ENCODE data around the gene HERC4. TPM values are rescaled to one million over a fixed set of nuclear protein-coding genes. Genes with fewer than 3 reads are reported as not detected.
"Not testable (repeated sequence)": the region's sequence is repeated elsewhere in the genome, so short reads cannot be mapped to it uniquely, and the experiment has no call there.

The HERC4 gene
- total RNA-seq, 4 donors from 2014 or later: 26.0 to 39.8 (median 33.1) TPM

DNA sequence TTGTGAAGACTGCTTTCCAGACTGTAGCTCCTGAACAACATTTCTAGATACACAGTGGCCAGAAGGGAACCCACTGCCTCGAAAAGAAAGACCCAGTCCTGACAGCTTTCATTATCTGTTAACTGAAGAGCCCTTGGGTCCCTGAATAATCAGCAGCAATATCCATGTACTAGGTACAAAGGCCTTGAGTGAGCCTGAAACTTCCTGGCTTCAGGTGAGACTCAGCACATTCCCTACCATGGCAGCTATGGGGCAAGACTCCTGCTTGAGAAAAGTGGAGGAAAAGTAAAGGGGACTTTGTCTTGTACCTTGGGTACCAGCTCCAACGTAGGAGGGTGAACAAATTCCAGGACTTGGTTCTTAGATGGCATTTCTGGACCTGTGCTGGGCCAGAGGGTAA is 97.8 kb downstream of the HERC4 start:
- no peak overlapping the region for H3K4me3 ChIP-seq (ENCODE audit: low read depth, poor library complexity, severe bottlenecking)
- TF ChIP-seq, protein P1, sequence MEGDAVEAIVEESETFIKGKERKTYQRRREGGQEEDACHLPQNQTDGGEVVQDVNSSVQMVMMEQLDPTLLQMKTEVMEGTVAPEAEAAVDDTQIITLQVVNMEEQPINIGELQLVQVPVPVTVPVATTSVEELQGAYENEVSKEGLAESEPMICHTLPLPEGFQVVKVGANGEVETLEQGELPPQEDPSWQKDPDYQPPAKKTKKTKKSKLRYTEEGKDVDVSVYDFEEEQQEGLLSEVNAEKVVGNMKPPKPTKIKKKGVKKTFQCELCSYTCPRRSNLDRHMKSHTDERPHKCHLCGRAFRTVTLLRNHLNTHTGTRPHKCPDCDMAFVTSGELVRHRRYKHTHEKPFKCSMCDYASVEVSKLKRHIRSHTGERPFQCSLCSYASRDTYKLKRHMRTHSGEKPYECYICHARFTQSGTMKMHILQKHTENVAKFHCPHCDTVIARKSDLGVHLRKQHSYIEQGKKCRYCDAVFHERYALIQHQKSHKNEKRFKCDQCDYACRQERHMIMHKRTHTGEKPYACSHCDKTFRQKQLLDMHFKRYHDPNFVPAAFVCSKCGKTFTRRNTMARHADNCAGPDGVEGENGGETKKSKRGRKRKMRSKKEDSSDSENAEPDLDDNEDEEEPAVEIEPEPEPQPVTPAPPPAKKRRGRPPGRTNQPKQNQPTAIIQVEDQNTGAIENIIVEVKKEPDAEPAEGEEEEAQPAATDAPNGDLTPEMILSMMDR (IDR thresholded peaks at IDR 0.05): no peak
- TF ChIP-seq POLR2A (IDR thresholded peaks at IDR 0.05): no peak
- DNase-seq (ENCODE audit: low spot score in 2 of 2): no peak
- WGBS, 2 donors: 90 to 100% methylated on average over 2 of the region's 2 CpGs
- intact Hi-C loops (cut with DNase I; ENCODE audit: low total_unique reads): no loop called here

DNA sequence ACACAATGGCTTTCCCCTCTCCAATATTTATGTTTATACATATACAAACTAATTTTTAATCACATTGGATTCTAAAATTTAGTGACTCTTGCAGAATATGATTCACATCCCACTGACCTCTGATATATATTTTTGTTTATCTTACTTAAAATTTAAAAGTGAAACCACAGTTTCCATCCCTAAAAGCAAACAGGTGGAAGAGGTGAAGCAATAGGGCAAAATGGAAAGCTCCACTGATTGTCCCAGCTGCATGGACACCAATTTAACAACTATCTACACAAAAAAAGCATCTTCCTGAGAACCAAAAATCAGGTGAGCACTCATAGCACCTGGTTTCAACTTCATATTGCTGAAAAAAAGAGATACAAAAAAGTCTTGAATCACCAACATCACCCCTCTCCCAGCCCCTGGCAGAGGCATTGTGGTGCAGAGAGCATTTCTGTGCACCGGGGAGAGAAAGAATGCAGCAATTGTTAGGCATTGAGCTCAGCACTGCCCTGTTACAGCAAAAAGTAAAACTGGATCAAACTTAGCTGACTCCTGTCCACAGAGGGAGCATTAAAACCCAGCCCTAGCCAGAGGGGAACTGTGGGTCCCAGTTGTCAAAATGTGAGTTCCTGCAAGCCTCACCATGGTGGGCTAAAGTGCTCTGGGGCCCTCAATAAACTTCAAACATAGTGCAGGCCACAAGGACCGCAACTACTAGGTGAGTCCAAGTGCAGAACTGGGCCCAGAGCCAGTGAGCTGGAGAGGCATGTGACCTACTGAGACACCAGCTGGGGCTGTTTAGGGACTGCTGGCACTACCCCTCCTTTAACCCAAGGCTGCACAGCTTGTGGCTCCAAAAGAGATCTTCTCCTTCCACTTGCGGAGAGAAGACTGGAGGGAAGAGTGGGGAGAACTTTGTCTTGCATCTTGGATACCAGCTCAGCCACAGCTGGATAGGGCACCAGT is 98.5 kb downstream of the HERC4 start:
- TF ChIP-seq POLR2A (IDR thresholded peaks at IDR 0.05): no peak
- TF ChIP-seq, protein P1 (IDR thresholded peaks at IDR 0.05): no peak
- intact Hi-C loops (cut with DNase I; ENCODE audit: low total_unique reads): no loop called here
- 72 to 86% methylated on average over 3 of the region's 3 CpGs for WGBS, 2 donors
- no peak for DNase-seq (ENCODE audit: low spot score in 2 of 2)
- H3K4me3 ChIP-seq (ENCODE audit: low read depth, poor library complexity, severe bottlenecking): no peak overlapping the region

DNA sequence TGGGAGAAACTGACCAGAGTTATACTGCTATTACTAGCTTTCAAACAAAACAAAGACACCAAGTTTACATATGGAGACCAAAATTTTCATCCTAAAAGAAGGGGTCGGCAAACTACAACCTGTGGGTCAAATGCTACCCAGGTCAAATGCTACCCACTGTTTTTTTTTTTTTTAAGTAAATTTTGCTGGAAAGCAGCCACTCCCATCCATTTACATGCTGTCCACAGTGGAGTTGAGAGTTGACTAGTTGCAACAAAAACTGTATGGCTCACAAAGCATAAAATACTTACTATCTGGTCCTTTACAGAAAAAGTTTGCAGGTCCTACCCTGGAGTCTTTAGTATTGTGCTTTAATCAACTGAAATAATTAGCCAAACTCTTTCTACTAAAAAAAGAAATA is 99.2 kb downstream of the HERC4 start:
- 74 to 91% methylated on average over 1 of the region's 1 CpG for WGBS, 2 donors
- H3K4me3 ChIP-seq (ENCODE audit: low read depth, poor library complexity, severe bottlenecking): no peak overlapping the region
- DNase-seq (ENCODE audit: low spot score in 2 of 2): no peak
- TF ChIP-seq, protein P1 (IDR thresholded peaks at IDR 0.05): no peak
- TF ChIP-seq POLR2A (IDR thresholded peaks at IDR 0.05): no peak
- intact Hi-C loops (cut with DNase I; ENCODE audit: low total_unique reads): no loop called here

DNA sequence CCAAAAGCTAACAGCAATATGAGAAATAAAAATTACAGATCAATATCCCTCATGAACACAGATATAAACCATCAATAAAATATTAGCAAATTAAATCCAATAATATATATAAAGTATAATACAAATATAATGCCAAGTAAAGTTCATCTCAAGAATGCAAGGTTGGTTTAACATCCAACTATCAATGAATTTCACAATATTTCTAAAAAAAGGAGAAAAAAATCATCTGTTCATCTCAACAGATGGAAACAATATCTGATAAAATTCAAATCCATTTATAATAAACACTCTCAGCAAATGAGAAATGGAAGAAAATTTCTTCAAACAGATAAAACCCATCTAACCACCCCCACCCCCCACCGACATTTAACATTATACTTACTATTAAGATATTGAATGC is 103.8 kb downstream of the HERC4 start:
- H3K4me3 ChIP-seq (ENCODE audit: low read depth, poor library complexity, severe bottlenecking): no peak overlapping the region
- DNase-seq (ENCODE audit: low spot score in 2 of 2): no peak
- no peak for TF ChIP-seq POLR2A (IDR thresholded peaks at IDR 0.05)
- TF ChIP-seq, protein P1 (IDR thresholded peaks at IDR 0.05): no peak
- 98 to 100% methylated on average over 1 of the region's 1 CpG for WGBS, 2 donors
- intact Hi-C loops (cut with DNase I; ENCODE audit: low total_unique reads): no loop called here

DNA sequence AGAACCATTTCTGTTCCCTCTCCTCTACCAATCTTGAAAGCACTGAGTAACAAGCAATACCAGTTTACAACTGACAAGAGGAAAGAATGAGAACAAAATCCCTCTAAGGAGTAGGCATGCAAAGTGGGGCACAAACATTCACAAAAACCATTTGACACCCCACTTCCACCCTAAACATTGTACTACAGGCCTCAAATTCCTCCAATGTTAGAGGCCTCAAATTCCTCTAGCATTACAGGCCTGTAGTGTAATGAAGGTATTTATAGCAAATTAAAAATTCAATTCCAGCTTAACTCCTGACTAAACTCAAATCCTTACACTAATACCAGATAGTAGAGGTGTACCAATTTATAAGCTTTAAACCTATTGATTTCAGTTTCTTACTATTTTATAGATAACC is 105.2 kb downstream of the HERC4 start:
- H3K4me3 ChIP-seq (ENCODE audit: low read depth, poor library complexity, severe bottlenecking): no peak overlapping the region
- DNase-seq (ENCODE audit: low spot score in 2 of 2): no peak
- TF ChIP-seq POLR2A (IDR thresholded peaks at IDR 0.05): no peak
- TF ChIP-seq, protein P1 (IDR thresholded peaks at IDR 0.05): no peak
- intact Hi-C loops (cut with DNase I; ENCODE audit: low total_unique reads): no loop called here

GRCh38 chr10:67966035-67966434 is 109.0 kb downstream of the HERC4 start:
- 83% methylated on average over 4 of the region's 4 CpGs for WGBS, 2 donors
- DNase-seq (ENCODE audit: low spot score in 2 of 2); H3K4me3 ChIP-seq (ENCODE audit: low read depth, poor library complexity, severe bottlenecking); intact Hi-C loops (cut with DNase I; ENCODE audit: low total_unique reads): not testable (repeated sequence)

Measured in lower leg skin (tissue), 4 donors.